ENCODE data around the gene MAP3K5. TPM values are rescaled to one million over a fixed set of nuclear protein-coding genes. Genes with fewer than 3 reads are reported as not detected.

The MAP3K5 gene
- total and polyA plus RNA-seq, 2 of the 8 experiments (the other 6 are each of a cell fraction or from before 2014, with no cell fraction given), result 0.63 to 2.6 TPM

- Histone ChIP-seq H2BK20ac (ENCODE audit: low read length) (no peak overlapping the region), H3K27me3 (replicated peaks in 1 of 4; ENCODE audit: control insufficient read depth in 3 of 4, extremely low read depth in 1 of 4, insufficient read depth in 3 of 4, low read length in 3 of 4) (no peaks in the 10 kb centered on the region), H3K79me2 (ENCODE audit: control insufficient read depth in 1 of 2, insufficient read depth in 2 of 2, low read length in 2 of 2) (no peaks in the 10 kb centered on the region), H3K4me2 (ENCODE audit: insufficient read depth in 1 of 2, low read depth in 2 of 2, low read length in 2 of 2) (no peak overlapping the region), H2BK12ac (ENCODE audit: low read depth, low read length) (no peak overlapping the region), H3K9ac (replicated peaks in 1 of 4; ENCODE audit: extremely low read depth in 1 of 4, low read depth in 3 of 4, low read length in 3 of 4) (no peak overlapping the region), H3K27ac (ENCODE audit: low read depth, low read length) (no peak overlapping the region), H2BK5ac (ENCODE audit: low read depth, low read length) (no peak overlapping the region), H3K18ac (ENCODE audit: extremely low read depth, low read length) (no peak overlapping the region), H3K4me3 (ENCODE audit: extremely low read depth in 1 of 4, insufficient read depth in 2 of 4, low read depth in 3 of 4, low read length in 4 of 4) (no peak overlapping the region), H4K8ac (ENCODE audit: extremely low read depth, insufficient read depth, low read length) (no peak overlapping the region), H3K36me3 (ENCODE audit: control insufficient read depth in 2 of 4, insufficient read depth in 4 of 4, low read length in 3 of 4) (no peaks in the 10 kb centered on the region), H2AK5ac (ENCODE audit: low read depth, low read length) (no peak overlapping the region), H2BK120ac (replicated peaks; ENCODE audit: low read depth, low read length) (no peak overlapping the region), H3K14ac (ENCODE audit: insufficient read length) (no peak overlapping the region), H3K4ac (replicated peaks; ENCODE audit: insufficient read length, low read depth, low read length) (no peak overlapping the region), H4K5ac (ENCODE audit: insufficient read length, low read depth, low read length) (no peak overlapping the region), H3K9me3 (ENCODE audit: insufficient read depth in 2 of 2, low read depth in 1 of 2, low read length in 1 of 2) (no peaks in the 10 kb centered on the region), H3K23ac (ENCODE audit: insufficient read length) (no peak overlapping the region), H3K79me1 (ENCODE audit: low read depth, low read length) (no peaks in the 10 kb centered on the region), H3K23me2 (ENCODE audit: low read depth, low read length) (no peaks in the 10 kb centered on the region), H2AFZ (ENCODE audit: low read length) (no peak overlapping the region), H3K4me1 (replicated peaks in 1 of 4; ENCODE audit: control insufficient read depth in 3 of 4, insufficient read depth in 4 of 4, low read length in 3 of 4) (no peaks in the 10 kb centered on the region), H4K20me1 (replicated peaks in 1 of 2; ENCODE audit: control insufficient read depth in 1 of 2, insufficient read depth in 2 of 2, low read length in 2 of 2) (no peaks in the 10 kb centered on the region), H3K56ac (replicated peaks; ENCODE audit: insufficient read length, low read depth, low read length) (no peak overlapping the region), H2BK15ac (ENCODE audit: low read length) (no peak overlapping the region), H4K91ac (replicated peaks; ENCODE audit: insufficient read length, low read length) (no peak overlapping the region)
- no peak for DNase-seq (ENCODE audit: low read depth in 1 of 2, low spot score in 2 of 2)
- WGBS, 2 experiments (ENCODE audit: extremely low coverage in 1 of 2, insufficient coverage in 1 of 2, insufficient read length in 1 of 2, insufficient replicate concordance in 2 of 2, low coverage in 1 of 2, low lambda C conversion rate in 2 of 2, missing lambda C conversion rate in 1 of 2), result 90% methylated on average over 5 of the region's 5 CpGs; no CpG with 5 or more reads in 1 of the 2 experiments
- CTCF ChIA-PET (ENCODE audit: partially characterized antibody), result interaction anchor here (0.7 to 8.5 kb wide), 5 partner anchors 15 to 194 kb away, joined by 3 to 57 read pairs (median 3); partner anchors contain the start of gene MAP7
- POLR2A ChIA-PET (ENCODE audit: partially characterized antibody), result no interaction called here
- FAIRE-seq, result no peak
- TF ChIP-seq SIN3A (conservative IDR thresholded peaks at IDR 0.05 in 1 of 2, IDR thresholded peaks at IDR 0.05 in 1 of 2; ENCODE audit: low read depth in 1 of 2, low read length in 2 of 2) (no peak), KDM1A (IDR thresholded peaks at IDR 0.05; ENCODE audit: borderline replicate concordance, low read length) (no peak), SIRT6 (IDR thresholded peaks at IDR 0.05; ENCODE audit: low read length) (no peak), RNF2 (IDR thresholded peaks at IDR 0.05; ENCODE audit: borderline replicate concordance, low read depth, low read length, missing control alignments, poor library complexity, severe bottlenecking) (no peak), SIX5 (IDR thresholded peaks at IDR 0.05; ENCODE audit: low read depth, low read length) (no peak), YY1 (IDR thresholded peaks at IDR 0.05; ENCODE audit: low read depth, low read length) (no peak), MAFK (IDR thresholded peaks at IDR 0.05; ENCODE audit: low read depth, low read length) (no peak), RFX5 (IDR thresholded peaks at IDR 0.05; ENCODE audit: borderline replicate concordance, low read depth, low read length) (no peak), KDM4A (IDR thresholded peaks at IDR 0.05; ENCODE audit: low read depth, low read length, severe bottlenecking) (no peak), CTCF (IDR thresholded peaks at IDR 0.05; ENCODE audit: control extremely low read depth in 1 of 3, insufficient read depth in 1 of 3, low read depth in 1 of 3, low read length in 3 of 3) (no peak), CTBP2 (IDR thresholded peaks at IDR 0.05; ENCODE audit: borderline replicate concordance, insufficient read depth, insufficient read length, low read length) (no peak)
Observed at GRCh38 chr6:136628996-136629395, 163.3 kb downstream of the MAP3K5 start.

Measured in H1 (cell line).